Dermis blood vessel endothelial cell (primary cell): ENCODE data around the gene SAMD5. TPM values are rescaled to one million over a fixed set of nuclear protein-coding genes. Genes with fewer than 3 reads are reported as not detected.
A peak's percentile ranks its signal among the peaks of the same experiment; 100 is the strongest.

Experiments used
- DNase-seq: peaks from one replicate; pipeline ENCODE4 v3.0.0; 2010
- total RNA-seq: library from RNA; depleted of rRNA; stranded (reverse); fragments of >200 nt; gene quantifications from 2 replicates; pipeline ENCODE4 v1.2.3, GENCODE V29; 2014

SAMD5 gene
- total RNA-seq = 1.0 and 1.1 TPM in 2 replicates

DNA sequence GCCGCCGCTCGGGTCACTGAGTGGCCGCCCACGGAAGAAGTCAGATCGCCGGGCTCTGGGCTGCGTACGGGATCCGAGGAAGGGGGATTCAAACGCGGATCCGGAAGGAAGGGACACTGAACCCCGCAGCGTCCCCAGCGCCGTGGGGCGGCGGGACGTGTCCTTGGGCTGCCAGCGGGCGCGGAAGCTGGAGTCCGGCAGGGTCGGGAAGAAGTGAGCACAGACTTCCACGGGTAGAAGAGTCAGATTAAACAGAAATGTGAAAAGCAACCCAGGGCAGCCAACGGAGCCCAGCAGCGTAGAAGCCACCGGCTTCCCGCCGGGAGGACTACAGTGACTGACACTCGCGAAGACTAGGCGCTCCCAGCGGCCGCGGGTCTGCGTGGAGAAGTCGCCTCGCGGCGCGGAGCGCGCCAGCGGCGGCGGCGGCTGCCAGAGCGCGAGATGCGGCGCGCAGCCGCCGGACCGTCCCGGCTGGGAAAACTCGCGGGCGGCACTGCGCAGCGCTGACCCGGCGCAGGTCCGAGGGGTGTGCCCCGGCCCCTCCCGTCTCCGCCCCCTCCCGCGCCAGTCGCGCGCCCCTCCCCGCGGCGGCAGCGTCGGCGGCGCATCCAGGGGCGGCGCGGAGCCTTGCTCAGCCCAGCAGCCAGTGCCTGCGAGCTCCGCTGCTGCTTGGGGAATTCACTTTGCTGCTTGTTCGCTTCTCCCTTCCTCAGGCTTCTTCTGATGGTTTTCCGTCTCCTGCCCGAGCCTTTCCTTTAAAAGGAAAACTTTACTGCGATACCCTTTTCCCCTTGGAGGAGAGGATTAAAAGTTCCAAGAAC, at the start of gene SAMD5:
Gene SAMD5, plus strand, starts transcription at position 649 of the 824 bp plus-strand sequence. CDS start 239 bp downstream, outside the sequence.
- DNase-seq = peak; percentile 70

DNA sequence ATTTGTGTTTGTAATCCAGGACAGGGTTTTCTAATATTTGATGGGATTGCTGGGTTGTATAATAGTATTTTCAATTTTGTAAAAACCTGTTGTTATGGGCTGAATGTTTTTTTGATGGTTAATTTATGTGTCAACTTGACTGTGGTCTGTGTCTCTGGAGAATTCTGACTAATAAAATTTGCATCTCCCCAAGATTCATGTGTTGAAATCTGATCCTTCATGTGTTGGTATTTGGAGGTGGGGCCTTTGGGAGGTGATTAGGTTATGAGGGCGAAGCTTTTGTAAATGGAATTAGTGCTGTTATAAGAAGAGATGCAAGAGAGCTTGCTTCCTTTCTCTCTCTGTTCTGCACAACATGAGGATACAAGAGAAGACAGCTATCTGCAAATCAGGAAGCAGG, 48.7 kb upstream of the SAMD5 start:
- no peak for DNase-seq

DNA sequence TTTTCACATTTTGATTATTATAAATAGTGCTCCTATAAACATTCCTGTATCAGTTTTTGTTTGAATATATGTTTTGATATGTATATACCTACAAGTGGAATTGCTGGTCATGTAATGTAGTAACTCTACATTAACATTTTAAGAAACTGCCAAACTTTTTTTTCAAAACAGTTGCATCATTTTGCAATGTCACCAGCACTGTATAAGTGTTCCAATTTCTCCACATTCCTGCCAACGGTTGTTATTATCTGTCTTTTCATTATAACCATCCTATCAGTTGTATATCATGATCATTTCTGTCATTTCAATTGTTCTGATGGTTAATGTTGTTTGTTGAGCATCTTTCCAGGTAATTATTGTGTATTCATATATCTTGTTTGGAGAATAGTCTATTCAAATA, 44.8 kb upstream of the SAMD5 start:
- DNase-seq = no peak

GRCh38 chr6:147467428-147467827, 41.1 kb upstream of the SAMD5 start:
- DNase-seq = no peak

DNA sequence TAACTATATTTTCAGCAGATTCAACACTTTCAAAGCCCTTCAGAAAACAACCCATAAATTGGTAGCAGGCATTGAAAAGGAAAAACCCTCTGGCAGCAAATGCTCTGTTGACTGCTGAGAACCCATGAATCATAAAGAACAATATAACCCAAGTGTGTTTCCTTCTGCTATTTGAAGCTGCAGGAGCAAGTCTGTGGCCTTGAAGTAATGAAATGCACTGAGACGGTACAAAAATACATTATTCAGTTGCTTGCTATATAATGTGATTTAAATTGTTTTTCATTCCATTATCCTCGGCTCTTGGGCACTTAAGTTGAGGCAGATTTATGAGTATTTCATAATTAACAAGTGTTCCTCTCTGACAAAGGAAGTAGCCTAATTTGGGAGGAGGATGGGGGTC, 40.6 kb upstream of the SAMD5 start:
- DNase-seq = no peak

GRCh38 chr6:147468634-147469033, 39.9 kb upstream of the SAMD5 start:
- no peak for DNase-seq

DNA sequence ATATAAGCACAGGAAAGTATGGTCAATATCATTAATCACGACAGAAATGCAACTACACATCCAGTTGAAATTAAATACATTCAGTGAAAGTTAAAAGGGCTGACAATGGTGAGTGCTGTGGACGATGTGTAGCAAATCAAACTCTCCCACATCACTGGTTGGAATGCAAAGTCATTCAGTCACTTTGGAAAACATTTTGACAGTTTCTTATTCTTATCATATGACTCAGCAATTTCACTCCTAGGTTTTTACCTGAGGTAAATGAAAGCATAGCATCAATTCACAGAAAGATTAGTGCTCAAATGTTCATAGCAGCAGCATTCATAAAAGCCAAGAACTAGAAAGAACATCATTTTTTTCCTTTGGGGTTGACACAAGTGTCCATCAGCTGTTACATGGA, 28.6 kb upstream of the SAMD5 start:
- no peak for DNase-seq

GRCh38 chr6:147486683-147487082, 21.8 kb upstream of the SAMD5 start:
- DNase-seq = no peak

GRCh38 chr6:147497472-147497871, 11.0 kb upstream of the SAMD5 start:
- DNase-seq = no peak

DNA sequence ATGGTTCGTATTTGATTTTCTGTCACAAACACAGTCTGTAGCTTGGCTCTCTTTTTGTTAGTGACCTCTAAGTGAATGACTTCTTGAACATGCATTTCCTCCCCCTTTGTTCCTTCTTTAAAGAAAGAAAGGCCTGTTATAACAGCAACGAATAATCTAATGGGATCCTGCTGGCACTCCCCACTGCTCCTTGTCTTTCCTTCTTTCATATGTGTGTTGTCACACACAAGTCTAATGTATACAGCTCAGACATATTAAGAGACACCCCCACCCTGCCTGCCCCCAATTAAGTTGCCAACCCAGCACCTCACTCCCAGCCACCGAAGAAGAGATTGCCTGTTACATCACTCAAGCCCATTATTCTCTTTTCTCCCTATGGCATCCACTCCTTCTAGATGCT, 4.9 kb upstream of the SAMD5 start:
- DNase-seq = no peak

- no peak for DNase-seq
Measured at GRCh38 chr6:147504848-147505247, 3.6 kb upstream of the SAMD5 start.

DNA sequence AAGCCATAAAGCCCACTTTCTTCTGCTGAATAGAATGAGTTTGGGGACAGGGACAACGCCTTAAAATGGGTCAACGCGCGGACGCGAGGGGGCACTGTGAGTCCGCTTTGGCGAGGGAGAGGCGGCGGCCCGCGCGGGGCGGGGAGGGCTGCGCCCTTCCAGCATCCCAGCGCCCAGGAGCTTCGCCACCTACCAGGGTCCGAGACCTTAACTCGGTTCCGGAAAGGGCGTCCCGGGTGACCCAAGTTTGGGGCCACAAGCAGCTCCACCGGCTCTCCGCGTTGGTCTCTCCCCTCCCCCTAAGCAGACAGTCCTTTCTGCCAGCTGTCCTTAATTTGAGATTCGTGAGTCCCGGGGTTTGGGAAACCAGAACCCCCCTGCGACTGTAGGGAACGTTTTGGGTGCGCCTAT, 1.8 kb upstream of the SAMD5 start:
- DNase-seq = peak; percentile 76

DNA sequence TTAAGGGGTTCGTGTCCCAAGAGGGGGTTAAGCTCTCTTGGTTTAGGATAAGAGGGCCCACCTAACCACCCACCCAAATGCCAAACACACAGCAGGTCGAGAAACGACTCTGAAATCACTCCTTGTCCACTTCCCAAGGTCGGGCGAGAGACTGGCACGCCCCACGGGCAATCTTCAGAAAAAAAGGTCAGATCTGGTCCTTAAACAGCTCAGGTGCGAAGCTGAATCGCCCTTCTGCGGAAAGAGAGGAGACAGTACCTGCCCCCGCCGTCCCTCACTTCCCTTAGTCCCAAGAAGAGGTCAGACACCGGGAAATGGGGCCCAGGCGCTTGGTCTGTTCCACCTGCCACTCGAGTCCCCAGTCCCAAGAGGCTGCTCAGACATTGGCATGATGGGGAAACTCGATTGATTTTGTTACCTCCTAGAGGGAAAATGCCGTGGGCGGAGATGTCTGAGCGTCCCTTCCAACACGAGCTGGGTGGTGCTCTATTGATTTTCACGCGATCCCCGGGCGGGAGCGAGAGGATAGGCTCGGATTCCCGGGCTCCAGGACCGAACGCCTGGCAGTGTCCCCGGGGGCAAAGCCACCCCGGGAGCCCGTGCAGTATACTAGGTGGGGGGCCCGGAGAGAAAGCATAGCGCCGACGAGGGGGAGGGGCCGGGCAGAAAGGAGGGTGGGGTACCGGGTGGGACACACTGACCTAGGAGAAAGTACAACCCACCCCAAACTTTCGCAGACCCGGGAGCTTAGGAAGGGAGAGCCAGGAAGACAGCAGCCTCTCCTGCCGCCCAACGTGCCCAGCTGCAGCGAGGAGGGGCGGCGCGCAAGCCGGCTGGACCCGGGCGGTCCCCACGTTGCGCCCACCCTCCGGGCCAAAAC, 1.1 kb upstream of the SAMD5 start:
- peak; percentile 26 for DNase-seq

DNA sequence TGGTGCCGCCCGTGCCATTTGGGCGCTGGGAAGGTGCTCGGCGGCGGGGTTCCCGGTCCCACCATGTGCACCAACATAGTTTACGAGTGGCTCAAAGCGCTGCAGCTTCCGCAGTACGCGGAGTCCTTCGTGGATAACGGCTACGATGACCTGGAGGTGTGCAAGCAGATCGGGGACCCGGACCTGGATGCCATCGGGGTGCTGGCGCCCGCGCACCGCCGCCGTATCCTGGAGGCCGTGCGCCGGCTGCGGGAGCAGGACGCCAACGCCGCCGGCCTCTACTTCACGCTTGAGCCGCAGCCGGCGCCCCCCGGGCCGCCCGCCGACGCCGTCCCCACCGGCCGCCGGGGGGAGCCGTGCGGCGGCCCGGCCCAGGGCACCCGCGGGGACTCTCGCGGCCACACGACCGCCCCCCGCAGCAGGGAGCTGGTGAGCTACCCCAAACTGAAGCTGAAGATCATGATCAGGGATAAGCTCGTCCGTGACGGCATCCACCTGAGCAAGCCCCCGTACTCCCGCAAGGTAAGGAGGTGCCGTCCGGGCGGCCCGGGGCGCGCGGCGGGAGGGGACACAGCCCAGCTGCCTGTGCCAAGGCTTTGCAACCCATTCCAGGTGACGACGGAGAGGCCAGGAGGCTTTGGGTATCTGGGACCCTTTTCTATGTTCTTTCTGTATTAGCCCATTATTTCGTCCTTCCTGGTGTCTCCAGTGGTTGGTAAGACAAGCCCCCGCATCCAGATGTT, 547 bp downstream of the SAMD5 start:
- DNase-seq = no peak

GRCh38 chr6:147509891-147510290, 1.4 kb downstream of the SAMD5 start:
- DNase-seq = peak; percentile 3

DNA sequence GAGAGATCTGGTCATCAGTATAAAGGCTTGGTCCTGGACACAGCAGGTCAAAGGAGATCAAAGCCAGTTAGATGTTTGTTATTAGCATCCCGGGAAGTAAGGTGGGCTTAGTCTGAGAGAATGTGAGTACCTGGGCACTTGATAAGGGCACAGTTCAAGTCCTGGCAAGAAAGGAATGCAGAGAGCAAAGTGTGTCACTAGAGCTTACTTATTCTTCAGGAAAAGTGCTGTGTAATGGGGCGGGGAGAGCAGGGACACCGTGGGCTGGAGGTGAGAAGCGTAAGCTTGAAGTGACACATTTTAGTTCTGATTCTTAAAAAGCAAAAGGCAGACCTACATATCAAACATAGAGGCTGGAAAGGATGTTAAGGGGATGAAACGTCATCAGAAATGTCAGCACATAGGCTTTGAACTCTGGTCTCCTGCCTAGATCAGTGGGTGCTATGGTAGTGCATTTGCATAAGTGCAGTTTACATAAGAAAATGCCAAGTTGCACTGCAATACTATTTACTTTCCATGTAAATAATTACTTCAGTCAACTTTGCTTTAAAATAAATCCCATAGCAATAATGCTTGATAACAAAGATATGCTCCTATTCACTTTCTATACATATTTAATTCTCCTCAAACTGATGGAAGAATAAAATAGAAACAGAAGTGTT, 2.6 kb downstream of the SAMD5 start:
- no peak for DNase-seq

- DNase-seq = no peak
Measured at GRCh38 chr6:147514831-147515230, 6.3 kb downstream of the SAMD5 start.

- no peak for DNase-seq
Measured at GRCh38 chr6:147515327-147515726, 6.8 kb downstream of the SAMD5 start.

GRCh38 chr6:147522597-147522996, 14.1 kb downstream of the SAMD5 start:
- no peak for DNase-seq

GRCh38 chr6:147525519-147526209, 17.2 kb downstream of the SAMD5 start:
- DNase-seq = no peak

GRCh38 chr6:147527197-147527596, 18.7 kb downstream of the SAMD5 start:
- no peak for DNase-seq
